Measurements from ENCODE around the gene RBM8A.

DNA sequence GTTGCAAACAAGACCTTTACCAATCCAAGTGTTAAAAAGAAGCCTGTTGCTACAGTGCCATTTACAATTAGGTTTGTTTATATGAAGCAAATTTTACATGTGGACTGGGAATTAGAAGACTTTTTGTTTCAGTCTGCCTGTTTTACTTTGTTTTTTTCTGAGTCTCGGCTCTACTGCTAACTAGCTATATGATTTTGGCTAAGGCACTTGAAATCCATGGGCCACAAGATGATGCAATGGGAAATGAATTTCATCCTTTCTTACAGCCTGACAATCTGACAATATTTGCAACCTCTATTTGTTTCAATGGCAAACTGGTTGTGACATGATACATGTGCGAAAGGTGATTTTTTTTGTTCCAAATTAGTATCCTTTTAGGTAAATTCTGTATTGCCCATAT, 5.0 kb downstream of the RBM8A start:
- TF ChIP-seq, protein P1, sequence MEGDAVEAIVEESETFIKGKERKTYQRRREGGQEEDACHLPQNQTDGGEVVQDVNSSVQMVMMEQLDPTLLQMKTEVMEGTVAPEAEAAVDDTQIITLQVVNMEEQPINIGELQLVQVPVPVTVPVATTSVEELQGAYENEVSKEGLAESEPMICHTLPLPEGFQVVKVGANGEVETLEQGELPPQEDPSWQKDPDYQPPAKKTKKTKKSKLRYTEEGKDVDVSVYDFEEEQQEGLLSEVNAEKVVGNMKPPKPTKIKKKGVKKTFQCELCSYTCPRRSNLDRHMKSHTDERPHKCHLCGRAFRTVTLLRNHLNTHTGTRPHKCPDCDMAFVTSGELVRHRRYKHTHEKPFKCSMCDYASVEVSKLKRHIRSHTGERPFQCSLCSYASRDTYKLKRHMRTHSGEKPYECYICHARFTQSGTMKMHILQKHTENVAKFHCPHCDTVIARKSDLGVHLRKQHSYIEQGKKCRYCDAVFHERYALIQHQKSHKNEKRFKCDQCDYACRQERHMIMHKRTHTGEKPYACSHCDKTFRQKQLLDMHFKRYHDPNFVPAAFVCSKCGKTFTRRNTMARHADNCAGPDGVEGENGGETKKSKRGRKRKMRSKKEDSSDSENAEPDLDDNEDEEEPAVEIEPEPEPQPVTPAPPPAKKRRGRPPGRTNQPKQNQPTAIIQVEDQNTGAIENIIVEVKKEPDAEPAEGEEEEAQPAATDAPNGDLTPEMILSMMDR (IDR thresholded peaks at IDR 0.05; ENCODE audit: insufficient read depth, low read length): no peak
- TF ChIP-seq, protein P2, sequence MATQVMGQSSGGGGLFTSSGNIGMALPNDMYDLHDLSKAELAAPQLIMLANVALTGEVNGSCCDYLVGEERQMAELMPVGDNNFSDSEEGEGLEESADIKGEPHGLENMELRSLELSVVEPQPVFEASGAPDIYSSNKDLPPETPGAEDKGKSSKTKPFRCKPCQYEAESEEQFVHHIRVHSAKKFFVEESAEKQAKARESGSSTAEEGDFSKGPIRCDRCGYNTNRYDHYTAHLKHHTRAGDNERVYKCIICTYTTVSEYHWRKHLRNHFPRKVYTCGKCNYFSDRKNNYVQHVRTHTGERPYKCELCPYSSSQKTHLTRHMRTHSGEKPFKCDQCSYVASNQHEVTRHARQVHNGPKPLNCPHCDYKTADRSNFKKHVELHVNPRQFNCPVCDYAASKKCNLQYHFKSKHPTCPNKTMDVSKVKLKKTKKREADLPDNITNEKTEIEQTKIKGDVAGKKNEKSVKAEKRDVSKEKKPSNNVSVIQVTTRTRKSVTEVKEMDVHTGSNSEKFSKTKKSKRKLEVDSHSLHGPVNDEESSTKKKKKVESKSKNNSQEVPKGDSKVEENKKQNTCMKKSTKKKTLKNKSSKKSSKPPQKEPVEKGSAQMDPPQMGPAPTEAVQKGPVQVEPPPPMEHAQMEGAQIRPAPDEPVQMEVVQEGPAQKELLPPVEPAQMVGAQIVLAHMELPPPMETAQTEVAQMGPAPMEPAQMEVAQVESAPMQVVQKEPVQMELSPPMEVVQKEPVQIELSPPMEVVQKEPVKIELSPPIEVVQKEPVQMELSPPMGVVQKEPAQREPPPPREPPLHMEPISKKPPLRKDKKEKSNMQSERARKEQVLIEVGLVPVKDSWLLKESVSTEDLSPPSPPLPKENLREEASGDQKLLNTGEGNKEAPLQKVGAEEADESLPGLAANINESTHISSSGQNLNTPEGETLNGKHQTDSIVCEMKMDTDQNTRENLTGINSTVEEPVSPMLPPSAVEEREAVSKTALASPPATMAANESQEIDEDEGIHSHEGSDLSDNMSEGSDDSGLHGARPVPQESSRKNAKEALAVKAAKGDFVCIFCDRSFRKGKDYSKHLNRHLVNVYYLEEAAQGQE (IDR thresholded peaks at IDR 0.05; ENCODE audit: insufficient replicate concordance, low read depth): no peak
- TF ChIP-seq POLR2AphosphoS5 (IDR thresholded peaks at IDR 0.05; ENCODE audit: low read depth): no peak
- no peak for TF ChIP-seq SPI1 (IDR thresholded peaks at IDR 0.05; ENCODE audit: borderline replicate concordance, low read depth)
- no peak for TF ChIP-seq GABPA (IDR thresholded peaks at IDR 0.05; ENCODE audit: low read depth)

Measured in HL-60 (cell line).